Measurements from ENCODE around the gene ANAPC4. TPM values are rescaled to one million over a fixed set of nuclear protein-coding genes. Genes with fewer than 3 reads are reported as not detected.
A peak's percentile ranks its signal among the peaks of the same experiment; 100 is the strongest.

Gene ANAPC4
- total and polyA plus RNA-seq, 12 donors: 14.0 to 95.4 (median 33.9) TPM

DNA sequence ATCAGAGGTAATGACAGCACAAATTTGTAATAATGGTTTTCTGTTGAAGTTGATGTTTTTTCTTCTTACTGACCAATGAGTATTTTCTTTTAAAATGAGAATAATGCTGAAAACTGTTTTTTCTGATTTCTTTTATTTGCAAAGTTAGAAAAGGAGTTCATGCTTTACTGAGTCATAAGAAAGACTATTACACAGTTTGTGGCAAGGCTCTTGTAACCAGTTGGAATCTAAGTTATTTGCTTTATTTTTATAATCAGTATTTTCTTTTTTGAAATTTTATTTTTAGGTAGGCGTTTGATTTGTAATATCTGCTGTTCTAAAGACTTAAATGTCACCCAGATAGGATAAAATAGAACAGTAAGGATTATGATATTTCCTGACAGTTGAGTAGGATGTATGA, 25.5 kb downstream of the ANAPC4 start:
- H3K9me3 ChIP-seq (replicated peaks in 1 of 3): no peaks in the 10 kb centered on the region
- intact Hi-C loops (cut with DNase I): no loop called here
- no peak overlapping the region for H3K27ac ChIP-seq
- H3K27me3 ChIP-seq: no peaks in the 10 kb centered on the region
- H3K36me3 ChIP-seq (replicated peaks in 1 of 2): peaks cover 0 to 61% of the 10 kb centered on the region in 2 donors
- TF ChIP-seq CTCF (IDR thresholded peaks at IDR 0.05) (no peak), POLR2A (IDR thresholded peaks at IDR 0.05) (no peak)
- WGBS, 4 donors: 89 to 96% (median 91%) methylated on average over 1 of the region's 1 CpG
- H3K4me1 ChIP-seq (replicated peaks in 1 of 2): peaks cover 0 to 8% of the 10 kb centered on the region in 2 donors
- no peak for DNase-seq
- no peak overlapping the region for H3K4me3 ChIP-seq

GRCh38 chr4:25403699-25404098, 26.6 kb downstream of the ANAPC4 start:
- peaks cover 0 to 64% of the 10 kb centered on the region in 2 donors for H3K36me3 ChIP-seq (replicated peaks in 1 of 2)
- H3K27ac ChIP-seq: no peak overlapping the region
- H3K27me3 ChIP-seq: no peaks in the 10 kb centered on the region
- no peak for DNase-seq
- TF ChIP-seq POLR2A (IDR thresholded peaks at IDR 0.05): no peak
- H3K4me1 ChIP-seq (replicated peaks in 1 of 2): peaks cover 0 to 8% of the 10 kb centered on the region in 2 donors
- intact Hi-C loops (cut with DNase I): no loop called here
- H3K4me3 ChIP-seq: no peak overlapping the region
- no peaks in the 10 kb centered on the region for H3K9me3 ChIP-seq (replicated peaks in 1 of 3)

DNA sequence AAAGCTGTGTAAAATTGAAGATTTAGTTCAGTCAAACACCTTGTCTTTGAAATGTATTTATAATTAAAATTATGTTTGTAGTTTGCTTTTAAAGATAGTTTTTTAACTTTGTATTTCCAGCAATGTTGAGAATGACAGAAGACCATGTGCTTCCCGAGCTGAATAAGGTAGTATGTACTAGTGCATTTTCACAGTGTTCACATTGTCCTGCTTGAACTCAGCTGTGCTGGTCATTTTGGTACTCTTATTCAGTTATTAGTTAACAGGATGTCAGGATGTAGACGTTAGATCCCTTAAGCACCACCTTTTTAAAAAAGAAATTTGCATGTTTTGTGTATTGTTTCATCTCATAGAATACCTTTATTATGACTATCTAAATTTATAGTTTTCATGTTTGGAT, 28.4 kb downstream of the ANAPC4 start:
- no peak for TF ChIP-seq POLR2A (IDR thresholded peaks at IDR 0.05)
- no peak for TF ChIP-seq CTCF (IDR thresholded peaks at IDR 0.05)
- no peak overlapping the region for H3K4me3 ChIP-seq
- no peaks in the 10 kb centered on the region for H3K27me3 ChIP-seq
- H3K9me3 ChIP-seq (replicated peaks in 1 of 3): no peaks in the 10 kb centered on the region
- H3K4me1 ChIP-seq (replicated peaks in 1 of 2): peaks cover 0 to 8% of the 10 kb centered on the region in 2 donors
- intact Hi-C loops (cut with DNase I): no loop called here
- no peak overlapping the region for H3K27ac ChIP-seq
- peaks cover 0 to 69% of the 10 kb centered on the region in 2 donors for H3K36me3 ChIP-seq (replicated peaks in 1 of 2)
- 79 to 89% (median 81%) methylated on average over 2 of the region's 2 CpGs for WGBS, 4 donors
- DNase-seq: no peak

DNA sequence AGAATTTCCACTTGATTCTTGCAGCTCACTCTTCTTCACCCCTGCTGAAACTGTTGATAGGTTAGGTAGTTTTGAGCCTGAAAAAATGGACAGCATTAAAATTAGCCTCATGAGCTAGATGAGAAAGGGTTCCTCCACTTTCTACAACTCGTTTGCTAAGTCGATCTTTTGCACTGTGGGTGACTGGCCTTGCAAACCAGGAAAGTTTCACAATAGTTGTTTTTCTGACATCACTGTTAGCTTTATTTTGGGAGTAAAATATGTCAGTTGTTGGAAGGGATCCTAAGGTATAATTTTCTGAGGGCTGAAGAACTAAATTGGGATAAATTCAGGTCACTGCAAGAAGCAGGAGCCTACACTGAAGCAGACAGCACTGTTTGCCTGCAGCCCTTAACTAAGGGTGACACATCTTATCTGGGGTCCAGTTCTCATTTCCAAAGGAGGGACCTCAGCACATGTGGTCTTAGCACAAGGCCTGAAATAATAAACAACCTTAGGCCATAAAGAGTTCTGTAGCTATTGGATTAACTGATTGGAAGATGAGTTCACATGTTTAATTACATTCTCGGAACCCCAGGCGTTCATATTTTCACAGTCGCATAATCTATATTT, 29.1 kb downstream of the ANAPC4 start:
- no peak overlapping the region for H3K27ac ChIP-seq

More for the DNA sequence above, 29.1 kb downstream of the ANAPC4 start:
- peak in 2 of 7 donors; percentile 24 to 37 for DNase-seq
- 72 to 76% (median 74%) methylated on average over 5 of the region's 5 CpGs for WGBS, 4 donors
- no peak overlapping the region for H3K4me3 ChIP-seq
- H3K27me3 ChIP-seq: no peaks in the 10 kb centered on the region
- intact Hi-C loops (cut with DNase I): no loop called here
- no peaks in the 10 kb centered on the region for H3K9me3 ChIP-seq (replicated peaks in 1 of 3)
- H3K36me3 ChIP-seq (replicated peaks in 1 of 2): peaks cover 0 to 69% of the 10 kb centered on the region in 2 donors
- no peak for TF ChIP-seq CTCF (IDR thresholded peaks at IDR 0.05)
- TF ChIP-seq POLR2A (IDR thresholded peaks at IDR 0.05): no peak
- peaks cover 0 to 8% of the 10 kb centered on the region in 2 donors for H3K4me1 ChIP-seq (replicated peaks in 1 of 2)
